Thoracic aorta (tissue), 2 donors: ENCODE measurements around the gene SPEF1. TPM values are rescaled to one million over a fixed set of nuclear protein-coding genes. Genes with fewer than 3 reads are reported as not detected.

Experiments
- ATAC-seq: fragments of 150-250 bp; one replicate; pipeline ENCODE4 v1.8.0; 2017; ENCODE audit warnings: low read depth; ENCODE audit not compliant: insufficient number of reproducible peaks, low FRiP score
- DNase-seq: peaks from one replicate; pipeline ENCODE4 v3.0.0-alpha.2; 2020; ENCODE audit warnings: low spot score
- H3K27ac ChIP-seq, 2 donors: fragments of 200-600 bp; sonication (generic); 1 replicate in 1 of 2; 2 replicates in 1 of 2; pipeline ENCODE4 v1.5.1; 2016; ENCODE audit warnings: mild to moderate bottlenecking in 2 of 2, moderate library complexity in 2 of 2
- H3K27me3 ChIP-seq: fragments of 200-600 bp; sonication (generic); replicated peaks from 2 replicates; pipeline ENCODE4 v1.6.0; 2016; ENCODE audit warnings: mild to moderate bottlenecking; ENCODE audit not compliant: insufficient read depth
- H3K36me3 ChIP-seq: fragments of 200-600 bp; sonication (generic); one replicate; pipeline ENCODE4 v1.5.1; 2016
- H3K4me1 ChIP-seq, 2 donors: fragments of 200-600 bp; sonication (generic); 1 replicate in 1 of 2; 2 replicates in 1 of 2; pipeline versions ENCODE4 v1.5.1 to v1.6.0; 2016; ENCODE audit warnings: low read depth in 2 of 2, mild to moderate bottlenecking in 1 of 2; ENCODE audit not compliant: control insufficient read depth in 1 of 2
- H3K4me3 ChIP-seq: fragments of 200-600 bp; sonication (generic); 2 replicates; pipeline ENCODE4 v1.5.1; 2016; ENCODE audit warnings: mild to moderate bottlenecking
- H3K9me3 ChIP-seq: fragments of 200-600 bp; sonication (generic); 2 replicates; pipeline ENCODE4 v1.5.1; 2016
- CTCF ChIP-seq: fragments of 200-600 bp; sonication (generic); IDR thresholded peaks from one replicate; pipeline ENCODE4 v1.5.1; 2019; ENCODE audit warnings: antibody characterized with exemption
- total RNA-seq, 2 donors: library from RNA; depleted of rRNA; stranded (reverse); fragments of >200 nt; gene quantifications; one replicate each; pipeline versions ENCODE4 v1.1.0 to v1.2.3, GENCODE V29; 2016

SPEF1 gene
- total RNA-seq, 2 donors from 2014 or later, result 0.27 TPM; not detected in 1

GRCh38 chr20:3786126-3786484, 4.9 kb upstream of the SPEF1 start:
- no peak for DNase-seq
- peak overlapping the region; percentile 69 to 79 for H3K27ac ChIP-seq

GRCh38 chr20:3785240-3786125, 4.2 kb upstream of the SPEF1 start:
- no peak for DNase-seq
- Histone ChIP-seq H3K36me3 (no peaks in the 10 kb centered on the region), H3K4me1 (peaks cover 29 to 42% of the 10 kb centered on the region in 2 donors), H3K4me3 (peak overlapping the region; percentile 83), H3K9me3 (no peaks in the 10 kb centered on the region), H3K27me3 (no peaks in the 10 kb centered on the region), H3K27ac (peak overlapping the region; percentile 69 to 79)
- TF ChIP-seq CTCF, result no peak
- no peak for ATAC-seq

More at GRCh38 chr20:3786126-3786484, 4.9 kb upstream of the SPEF1 start:
- no peak for TF ChIP-seq CTCF
- Histone ChIP-seq H3K4me1 (peaks cover 26 to 36% of the 10 kb centered on the region in 2 donors), H3K9me3 (no peaks in the 10 kb centered on the region), H3K4me3 (peak overlapping the region; percentile 83), H3K36me3 (no peaks in the 10 kb centered on the region), H3K27me3 (no peaks in the 10 kb centered on the region)
- peak; percentile 21 for ATAC-seq

GRCh38 chr20:3784863-3785239, 3.6 kb upstream of the SPEF1 start:
- Histone ChIP-seq H3K27ac (peak overlapping the region in 1 of 2 donors; percentile 79), H3K4me3 (peak overlapping the region; percentile 83)

GRCh38 chr20:3784216-3784853, 3.1 kb upstream of the SPEF1 start:
- Histone ChIP-seq H3K27ac (peak overlapping the region in 1 of 2 donors; percentile 79), H3K9me3 (no peaks in the 10 kb centered on the region), H3K4me1 (peaks cover 29 to 42% of the 10 kb centered on the region in 2 donors), H3K4me3 (peak overlapping the region; percentile 83), H3K36me3 (no peaks in the 10 kb centered on the region), H3K27me3 (no peaks in the 10 kb centered on the region)
- no peak for DNase-seq
- no peak for TF ChIP-seq CTCF
- no peak for ATAC-seq

More at GRCh38 chr20:3784863-3785239, 3.6 kb upstream of the SPEF1 start:
- ATAC-seq (no peak), DNase-seq (no peak)
- Histone ChIP-seq H3K9me3 (no peaks in the 10 kb centered on the region), H3K36me3 (no peaks in the 10 kb centered on the region), H3K27me3 (no peaks in the 10 kb centered on the region), H3K4me1 (peaks cover 29 to 42% of the 10 kb centered on the region in 2 donors)
- TF ChIP-seq CTCF, result no peak

GRCh38 chr20:3783511-3784195, 2.4 kb upstream of the SPEF1 start:
- H3K4me1 ChIP-seq, result peaks cover 29 to 42% of the 10 kb centered on the region in 2 donors
- H3K9me3 ChIP-seq, result no peaks in the 10 kb centered on the region
- ATAC-seq, result no peak
- H3K27me3 ChIP-seq, result no peaks in the 10 kb centered on the region
- H3K27ac ChIP-seq, result no peak overlapping the region
- DNase-seq, result no peak
- H3K36me3 ChIP-seq, result no peaks in the 10 kb centered on the region
- no peak for TF ChIP-seq CTCF
- H3K4me3 ChIP-seq, result no peak overlapping the region
